Effector memory CD4-positive, alpha-beta T cell (primary cell): ENCODE results near the gene CCNI.

ENCODE experiments used
- DNase-seq, 3 donors: peaks; one replicate each; pipeline ENCODE4 v3.0.0-alpha.2; 2020
- H3K27ac ChIP-seq: 2 replicates; pipeline ENCODE4 v1.7.0; 2013; ENCODE audit warnings: mild to moderate bottlenecking, low read length, moderate library complexity; ENCODE audit not compliant: insufficient read depth, poor library complexity, severe bottlenecking
- H3K27me3 ChIP-seq: replicated peaks from 2 replicates; pipeline ENCODE4 v1.7.0; 2013; ENCODE audit warnings: mild to moderate bottlenecking, low read length; ENCODE audit not compliant: insufficient read depth, control insufficient read depth, poor library complexity, severe bottlenecking
- H3K36me3 ChIP-seq: 2 replicates; pipeline ENCODE4 v1.7.0; 2013; ENCODE audit warnings: mild to moderate bottlenecking, low read length, moderate library complexity; ENCODE audit not compliant: control insufficient read depth, insufficient read depth
- H3K4me1 ChIP-seq: 2 replicates; pipeline ENCODE4 v1.7.0; 2013; ENCODE audit warnings: low read length, mild to moderate bottlenecking; ENCODE audit not compliant: control insufficient read depth, insufficient read depth, poor library complexity, severe bottlenecking
- H3K4me3 ChIP-seq: 2 replicates; pipeline ENCODE4 v1.7.0; 2013; ENCODE audit warnings: low read length, low read depth, mild to moderate bottlenecking; ENCODE audit not compliant: insufficient read depth, poor library complexity, severe bottlenecking
- H3K9me3 ChIP-seq: 2 replicates; pipeline ENCODE4 v1.7.0; 2013; ENCODE audit warnings: mild to moderate bottlenecking, low read length, moderate library complexity; ENCODE audit not compliant: control insufficient read depth

CCNI gene

GRCh38 chr4:77010841-77011354 is 64.9 kb downstream of the CCNI start:
- H3K36me3 ChIP-seq = no peaks in the 10 kb centered on the region
- no peaks in the 10 kb centered on the region for H3K27me3 ChIP-seq
- DNase-seq = no peak
- peaks cover 29% of the 10 kb centered on the region for H3K4me1 ChIP-seq
- H3K9me3 ChIP-seq = no peaks in the 10 kb centered on the region
- no peak overlapping the region for H3K27ac ChIP-seq
- no peak overlapping the region for H3K4me3 ChIP-seq

GRCh38 chr4:77009511-77010115 is 66.2 kb downstream of the CCNI start:
- H3K27ac ChIP-seq = no peak overlapping the region
- H3K9me3 ChIP-seq = no peaks in the 10 kb centered on the region
- H3K36me3 ChIP-seq = no peaks in the 10 kb centered on the region
- DNase-seq = no peak
- no peak overlapping the region for H3K4me3 ChIP-seq
- H3K27me3 ChIP-seq = no peaks in the 10 kb centered on the region
- peaks cover 29% of the 10 kb centered on the region for H3K4me1 ChIP-seq

GRCh38 chr4:77007358-77008230 is 68.2 kb downstream of the CCNI start:
- Histone ChIP-seq H3K27ac (peak overlapping the region; percentile 50), H3K4me3 (no peak overlapping the region), H3K4me1 (peaks cover 29% of the 10 kb centered on the region), H3K9me3 (no peaks in the 10 kb centered on the region), H3K27me3 (no peaks in the 10 kb centered on the region), H3K36me3 (no peaks in the 10 kb centered on the region)
- DNase-seq = peak in 2 of 3 donors; percentile 22 to 35

- peak overlapping the region; percentile 44 for H3K27ac ChIP-seq
- H3K9me3 ChIP-seq = no peaks in the 10 kb centered on the region
- H3K36me3 ChIP-seq = no peaks in the 10 kb centered on the region
- H3K27me3 ChIP-seq = no peaks in the 10 kb centered on the region
- no peak for DNase-seq
- no peak overlapping the region for H3K4me3 ChIP-seq
- peaks cover 29% of the 10 kb centered on the region for H3K4me1 ChIP-seq
These were observed 68.9 kb downstream of the CCNI start for GRCh38 chr4:77006753-77007353.

- Histone ChIP-seq H3K9me3 (no peaks in the 10 kb centered on the region), H3K36me3 (no peaks in the 10 kb centered on the region), H3K27ac (no peak overlapping the region), H3K4me3 (no peak overlapping the region), H3K4me1 (peaks cover 18% of the 10 kb centered on the region), H3K27me3 (no peaks in the 10 kb centered on the region)
- DNase-seq = no peak
These were observed 72.4 kb downstream of the CCNI start for GRCh38 chr4:77003400-77003799.

- no peaks in the 10 kb centered on the region for H3K27me3 ChIP-seq
- DNase-seq = no peak
- no peaks in the 10 kb centered on the region for H3K9me3 ChIP-seq
- H3K4me3 ChIP-seq = no peak overlapping the region
- H3K27ac ChIP-seq = no peak overlapping the region
- peaks cover 9% of the 10 kb centered on the region for H3K4me1 ChIP-seq
- H3K36me3 ChIP-seq = peaks cover 4% of the 10 kb centered on the region
These were observed 73.3 kb downstream of the CCNI start for GRCh38 chr4:77002321-77003107.

GRCh38 chr4:77001907-77002306 is 73.9 kb downstream of the CCNI start:
- no peaks in the 10 kb centered on the region for H3K27me3 ChIP-seq
- no peak overlapping the region for H3K4me3 ChIP-seq
- H3K4me1 ChIP-seq = peaks cover 4% of the 10 kb centered on the region
- no peak for DNase-seq
- H3K27ac ChIP-seq = no peak overlapping the region
- no peaks in the 10 kb centered on the region for H3K9me3 ChIP-seq
- H3K36me3 ChIP-seq = peaks cover 9% of the 10 kb centered on the region

- H3K9me3 ChIP-seq = no peaks in the 10 kb centered on the region
- H3K27me3 ChIP-seq = no peaks in the 10 kb centered on the region
- H3K27ac ChIP-seq = no peak overlapping the region
- DNase-seq = no peak
- peaks cover 9% of the 10 kb centered on the region for H3K36me3 ChIP-seq
- H3K4me1 ChIP-seq = peaks cover 13% of the 10 kb centered on the region
- no peak overlapping the region for H3K4me3 ChIP-seq
These were observed 77.4 kb downstream of the CCNI start for GRCh38 chr4:76998251-76998901.

GRCh38 chr4:76997532-76997931 is 78.3 kb downstream of the CCNI start:
- H3K4me3 ChIP-seq = no peak overlapping the region
- H3K4me1 ChIP-seq = peaks cover 21% of the 10 kb centered on the region

More at GRCh38 chr4:76997532-76997931, 78.3 kb downstream of the CCNI start:
- Histone ChIP-seq H3K27ac (no peak overlapping the region), H3K9me3 (no peaks in the 10 kb centered on the region), H3K36me3 (peaks cover 9% of the 10 kb centered on the region), H3K27me3 (no peaks in the 10 kb centered on the region)
- DNase-seq = no peak
